Uterus (tissue), 2 donors: ENCODE measurements around the gene ALX1.

Experiments used
- CTCF ChIP-seq, 4 experiments: fragments of 200-600 bp in 2 of 4; fragments of 450-650 bp in 2 of 4; sonication (generic) in 2 of 4; IDR thresholded peaks; one replicate each; pipeline ENCODE4 v1.5.1; 2016 to 2019; ENCODE audit warnings: antibody characterized with exemption in 4 of 4, mild to moderate bottlenecking in 2 of 4, moderate library complexity in 1 of 4
- POLR2A ChIP-seq, 2 donors: fragments of 450-650 bp; IDR thresholded peaks; one replicate each; pipeline ENCODE4 v1.6.1; 2016; ENCODE audit warnings: antibody characterized with exemption in 2 of 2, mild to moderate bottlenecking in 1 of 2, moderate library complexity in 1 of 2

GRCh38 chr12:85274315-85274651 lies 5.7 kb upstream of the ALX1 start:
- TF ChIP-seq CTCF (IDR thresholded peaks at IDR 0.05): no peak
- no peak for TF ChIP-seq POLR2A (IDR thresholded peaks at IDR 0.05)
